Uterus (tissue), 4 donors: ENCODE measurements around the gene ST6GAL2. TPM values are rescaled to one million over a fixed set of nuclear protein-coding genes. Genes with fewer than 3 reads are reported as not detected.

Experiments
- DNase-seq, 2 donors: peaks; one replicate each; pipeline ENCODE4 v3.0.0-alpha.2; 2019 to 2020
- H3K27ac ChIP-seq, 2 donors: fragments of 200-600 bp; sonication (generic); 1 replicate in 1 of 2; 2 replicates in 1 of 2; pipeline ENCODE4 v1.5.1; 2016 to 2018
- H3K27me3 ChIP-seq, 2 donors: fragments of 200-600 bp; sonication (generic); one replicate each; pipeline ENCODE4 v1.5.1; 2018 to 2019; ENCODE audit warnings: control low read depth in 1 of 2
- H3K36me3 ChIP-seq, 2 donors: fragments of 200-600 bp; sonication (generic); one replicate each; pipeline ENCODE4 v1.5.1; 2019; ENCODE audit warnings: control low read depth in 1 of 2
- H3K4me1 ChIP-seq, 2 donors: fragments of 200-600 bp; sonication (generic); one replicate each; pipeline ENCODE4 v1.5.1; 2018 to 2019; ENCODE audit warnings: control low read depth in 1 of 2
- H3K4me3 ChIP-seq, 2 donors: fragments of 200-600 bp; sonication (generic); 1 replicate in 1 of 2; 2 replicates in 1 of 2; pipeline ENCODE4 v1.5.1; 2018 to 2019; ENCODE audit warnings: mild to moderate bottlenecking in 1 of 2
- H3K9me3 ChIP-seq, 2 donors: fragments of 200-600 bp; sonication (generic); one replicate each; pipeline ENCODE4 v1.5.1; 2019; ENCODE audit warnings: control low read depth in 1 of 2
- CTCF ChIP-seq, 4 experiments: fragments of 200-600 bp in 2 of 4; fragments of 450-650 bp in 2 of 4; sonication (generic) in 2 of 4; IDR thresholded peaks; one replicate each; pipeline ENCODE4 v1.5.1; 2016 to 2019; ENCODE audit warnings: antibody characterized with exemption in 4 of 4, mild to moderate bottlenecking in 2 of 4, moderate library complexity in 1 of 4
- POLR2A ChIP-seq, 2 donors: fragments of 450-650 bp; IDR thresholded peaks; one replicate each; pipeline ENCODE4 v1.6.1; 2016; ENCODE audit warnings: antibody characterized with exemption in 2 of 2, mild to moderate bottlenecking in 1 of 2, moderate library complexity in 1 of 2
- intact Hi-C: fragments of 100-400 bp; cut with DNase I; formaldehyde crosslinking; loops from one replicate; pipeline ENCODE4 v1.15.1; 2023; ENCODE audit warnings: low total_unique reads
- total RNA-seq, 4 donors: library from RNA; depleted of rRNA in 3 of 4; stranded (reverse); fragments of >200 nt in 3 of 4; gene quantifications; one replicate each; pipeline versions ENCODE4 v1.1.0 to v1.2.4, GENCODE V29; 2014 to 2023
- donor health status: DM: yes; HTN: yes; CAD: no.

ST6GAL2 gene
- total RNA-seq, 4 donors from 2014 or later = 0.51 to 64.2 (median 2.6) TPM; not detected in 1

GRCh38 chr2:106886916-106887758, 1.2 kb upstream of the ST6GAL2 start:
- Histone ChIP-seq H3K36me3 (no peaks in the 10 kb centered on the region), H3K27me3 (no peaks in the 10 kb centered on the region), H3K9me3 (no peaks in the 10 kb centered on the region), H3K27ac (no peak overlapping the region), H3K4me3 (peak overlapping the region; percentile 37 to 41), H3K4me1 (peaks cover 0 to 4% of the 10 kb centered on the region in 2 donors)
- DNase-seq = peak in 1 of 2 donors; percentile 13
- TF ChIP-seq POLR2A (IDR thresholded peaks at IDR 0.05) = no peak
- no peak for TF ChIP-seq CTCF (IDR thresholded peaks at IDR 0.05)
- intact Hi-C loops = no loop called here

GRCh38 chr2:106885329-106885728, 638 bp downstream of the ST6GAL2 start:
- no peaks in the 10 kb centered on the region for H3K27me3 ChIP-seq
- DNase-seq = no peak
- H3K27ac ChIP-seq = no peak overlapping the region
- intact Hi-C loops = no loop called here
- peaks cover 0 to 4% of the 10 kb centered on the region in 2 donors for H3K4me1 ChIP-seq
- H3K4me3 ChIP-seq = peak overlapping the region in 1 of 2 donors; percentile 37
- H3K36me3 ChIP-seq = no peaks in the 10 kb centered on the region
- TF ChIP-seq CTCF (IDR thresholded peaks at IDR 0.05) (no peak), POLR2A (IDR thresholded peaks at IDR 0.05) (no peak)
- H3K9me3 ChIP-seq = no peaks in the 10 kb centered on the region

GRCh38 chr2:106882673-106883072, 3.3 kb downstream of the ST6GAL2 start:
- no peak for DNase-seq
- H3K27ac ChIP-seq = no peak overlapping the region
- TF ChIP-seq CTCF (IDR thresholded peaks at IDR 0.05) (no peak), POLR2A (IDR thresholded peaks at IDR 0.05) (no peak)
- no peak overlapping the region for H3K4me3 ChIP-seq
- no peaks in the 10 kb centered on the region for H3K36me3 ChIP-seq
- peaks cover 0 to 4% of the 10 kb centered on the region in 2 donors for H3K4me1 ChIP-seq
- no peaks in the 10 kb centered on the region for H3K27me3 ChIP-seq
- intact Hi-C loops = no loop called here
- H3K9me3 ChIP-seq = no peaks in the 10 kb centered on the region

GRCh38 chr2:106878206-106878605, 7.8 kb downstream of the ST6GAL2 start:
- H3K4me3 ChIP-seq = no peak overlapping the region
- intact Hi-C loops = no loop called here
- no peak for DNase-seq
- H3K27ac ChIP-seq = no peak overlapping the region
- no peaks in the 10 kb centered on the region for H3K9me3 ChIP-seq
- TF ChIP-seq CTCF (IDR thresholded peaks at IDR 0.05) (no peak), POLR2A (IDR thresholded peaks at IDR 0.05) (no peak)
- H3K36me3 ChIP-seq = no peaks in the 10 kb centered on the region
- no peaks in the 10 kb centered on the region for H3K27me3 ChIP-seq
- no peaks in the 10 kb centered on the region for H3K4me1 ChIP-seq

- DNase-seq = no peak
- no peaks in the 10 kb centered on the region for H3K9me3 ChIP-seq
- H3K4me3 ChIP-seq = no peak overlapping the region
- H3K4me1 ChIP-seq = no peaks in the 10 kb centered on the region
- H3K27ac ChIP-seq = no peak overlapping the region
- H3K27me3 ChIP-seq = no peaks in the 10 kb centered on the region
- intact Hi-C loops = no loop called here
- H3K36me3 ChIP-seq = no peaks in the 10 kb centered on the region
- TF ChIP-seq CTCF (IDR thresholded peaks at IDR 0.05) (no peak), POLR2A (IDR thresholded peaks at IDR 0.05) (no peak)
These were observed 9.3 kb downstream of the ST6GAL2 start for GRCh38 chr2:106876699-106877098.
